HCT116 (cell line): ENCODE measurements around the gene MTHFD2L. TPM values are rescaled to one million over a fixed set of nuclear protein-coding genes. Genes with fewer than 3 reads are reported as not detected.

Experiments used
- ATAC-seq: fragments of 200-7000 bp; cut with Tn5 transposase; 2 replicates; pipeline ENCODE4 v1.9.1; 2020; ENCODE audit warnings: mild to moderate bottlenecking, moderate library complexity
- BruUV-seq: library from RNA; stranded (reverse); fragments of 400-500 nt; replicated peaks from 2 replicates; lab custom pipeline; 2021; lab: Mats Ljungman, UMichigan
- CTCF ChIA-PET: fragments of 300-600 bp; sonication (Branson Sonifier 250); formaldehyde crosslinking; loops from one replicate; lab custom pipeline; 2021; ENCODE audit warnings: antibody characterized with exemption; lab: Charles Lee
- POLR2A ChIA-PET: fragments of 300-600, 350-600 bp; sonication (Branson Sonifier 250); formaldehyde crosslinking; loops from one replicate; lab custom pipeline; 2021; ENCODE audit warnings: antibody characterized with exemption; lab: Charles Lee
- RAD21 ChIA-PET, 2 experiments: fragments of 300-600 bp; sonication (Branson Sonifier 250); formaldehyde crosslinking; loops; one replicate each; lab custom pipeline; 2023; ENCODE audit warnings: low total read pairs in 2 of 2; ENCODE audit not compliant: uncharacterized antibody in 2 of 2, unreplicated experiment in 2 of 2, low non-redundant PET in 1 of 2; lab: Charles Lee
- DNase-seq: peaks from one replicate; pipeline ENCODE4 v3.0.0-alpha.2; 2010; ENCODE audit warnings: low read depth, low spot score
- H2AFZ ChIP-seq: fragments of 200-600 bp; shearing (Covaris generic), sonication (generic); 2 replicates; pipeline ENCODE4 v1.6.1; 2017; ENCODE audit warnings: low read depth, mixed run types, mixed read lengths, antibody characterized with exemption, low read length; ENCODE audit not compliant: poor library complexity, severe bottlenecking
- H3K27ac ChIP-seq: 2 replicates; pipeline ENCODE4 v1.5.1; 2012; ENCODE audit warnings: low read depth, low read length
- H3K27me3 ChIP-seq: fragments of 200-600 bp; sonication (generic); 2 replicates; pipeline ENCODE4 v1.6.1; 2016; ENCODE audit warnings: mixed run types, low read length, mixed read lengths; ENCODE audit not compliant: insufficient read depth
- H3K36me3 ChIP-seq, 2 experiments: fragments of 200-500 bp in 1 of 2; fragments of 200-600 bp in 1 of 2; sonication (Bioruptor generic) in 1 of 2; sonication (generic) in 1 of 2; 2 replicates each; pipeline versions ENCODE4 v1.5.1 to v1.6.1; 2014 to 2016; ENCODE audit warnings: low read length in 2 of 2, inconsistent platforms in 1 of 2, mixed read lengths in 1 of 2, mixed run types in 1 of 2; ENCODE audit not compliant: insufficient read depth in 2 of 2, control insufficient read depth in 1 of 2
- H3K4me1 ChIP-seq, 2 experiments: fragments of 200-600 bp in 1 of 2; sonication (generic) in 1 of 2; 2 replicates each; pipeline versions ENCODE4 v1.5.1 to v1.6.1; 2012 to 2017; ENCODE audit warnings: low read length in 2 of 2, inconsistent platforms in 1 of 2, mild to moderate bottlenecking in 1 of 2, mixed read lengths in 1 of 2, mixed run types in 1 of 2, moderate library complexity in 1 of 2; ENCODE audit not compliant: insufficient read depth in 2 of 2, control insufficient read depth in 1 of 2
- H3K4me2 ChIP-seq: fragments of 200-600 bp; sonication (generic); 2 replicates; pipeline ENCODE4 v1.6.1; 2017; ENCODE audit warnings: mixed run types, low read length, mixed read lengths
- H3K4me3 ChIP-seq, 2 experiments: fragments of 200-600 bp in 1 of 2; sonication (generic) in 1 of 2; replicated peaks in 1 of 2; 2 replicates each; pipeline ENCODE4 v1.5.1; 2011 to 2016; ENCODE audit warnings: low read length in 2 of 2, control low read depth in 1 of 2, low read depth in 1 of 2, mild to moderate bottlenecking in 1 of 2, mixed read lengths in 1 of 2, mixed run types in 1 of 2
- H3K79me2 ChIP-seq: fragments of 200-600 bp; sonication (generic); 2 replicates; pipeline ENCODE4 v1.6.1; 2017; ENCODE audit warnings: mild to moderate bottlenecking, mixed run types, low read length, moderate library complexity, mixed read lengths; ENCODE audit not compliant: insufficient read depth
- H3K9ac ChIP-seq: fragments of 200-600 bp; sonication (generic); 2 replicates; pipeline ENCODE4 v1.6.1; 2016; ENCODE audit warnings: low read length, mixed read lengths
- H3K9me2 ChIP-seq: fragments of 200-600 bp; sonication (generic), shearing (Covaris generic); 2 replicates; pipeline ENCODE4 v1.6.1; 2017; ENCODE audit warnings: mixed run types, mild to moderate bottlenecking, moderate library complexity; ENCODE audit not compliant: insufficient read depth
- H3K9me3 ChIP-seq, 2 experiments: fragments of 200-500 bp in 1 of 2; fragments of 200-600 bp in 1 of 2; sonication (Bioruptor generic) in 1 of 2; sonication (generic) in 1 of 2; 2 replicates each; pipeline ENCODE4 v1.6.1; 2014 to 2017; ENCODE audit warnings: low read length in 2 of 2, mixed read lengths in 2 of 2, inconsistent platforms in 1 of 2, low read depth in 1 of 2, mild to moderate bottlenecking in 1 of 2, mixed run types in 1 of 2, moderate library complexity in 1 of 2; ENCODE audit not compliant: control insufficient read depth in 1 of 2, insufficient read depth in 1 of 2
- H4K20me1 ChIP-seq: fragments of 200-600 bp; sonication (generic), shearing (Covaris generic); 2 replicates; pipeline ENCODE4 v1.6.1; 2017; ENCODE audit warnings: mixed run types, mild to moderate bottlenecking, moderate library complexity; ENCODE audit not compliant: insufficient read depth
- CBX3 ChIP-seq: IDR thresholded peaks from 2 replicates; pipeline ENCODE4 v1.6.1; 2012; ENCODE audit warnings: low read depth
- CEBPB ChIP-seq: IDR thresholded peaks from 2 replicates; pipeline ENCODE4 v1.6.1; 2012; ENCODE audit warnings: low read depth
- EGR1 ChIP-seq: IDR thresholded peaks from 2 replicates; pipeline ENCODE4 v1.6.1; 2012; ENCODE audit warnings: low read depth
- ELF1 ChIP-seq: IDR thresholded peaks from 2 replicates; pipeline ENCODE4 v1.6.1; 2012; ENCODE audit warnings: low read depth, borderline replicate concordance
- EZH2 ChIP-seq: fragments of 200-600 bp; sonication (generic); IDR thresholded peaks from 2 replicates; pipeline ENCODE4 v1.6.1; 2017; ENCODE audit warnings: antibody characterized with exemption, mixed run types
- EZH2phosphoT487 ChIP-seq: fragments of 200-600 bp; IDR thresholded peaks from 2 replicates; pipeline ENCODE4 v1.6.1; 2018; ENCODE audit warnings: antibody characterized with exemption, borderline replicate concordance
- FOSL1 ChIP-seq: IDR thresholded peaks from 2 replicates; pipeline ENCODE4 v1.6.1; 2012; ENCODE audit warnings: low read depth
- JUND ChIP-seq: IDR thresholded peaks from 2 replicates; pipeline ENCODE4 v1.6.1; 2012
- MAX ChIP-seq: IDR thresholded peaks from 2 replicates; pipeline ENCODE4 v1.6.1; 2012
- POLR2A ChIP-seq: IDR thresholded peaks from 2 replicates; pipeline ENCODE4 v1.7.0; 2011; ENCODE audit warnings: borderline replicate concordance; ENCODE audit not compliant: insufficient read depth, insufficient read length; ENCODE audit errors: extremely low read depth
- POLR2AphosphoS5 ChIP-seq: IDR thresholded peaks from 2 replicates; pipeline ENCODE4 v1.6.1; 2011; ENCODE audit warnings: mild to moderate bottlenecking, low read depth, low read length, moderate library complexity
- RAD21 ChIP-seq: IDR thresholded peaks from 2 replicates; pipeline ENCODE4 v1.6.1; 2012; ENCODE audit warnings: low read depth, mild to moderate bottlenecking
- SIN3A ChIP-seq: IDR thresholded peaks from 2 replicates; pipeline ENCODE4 v1.6.1; 2012; ENCODE audit warnings: low read depth
- SP1 ChIP-seq: IDR thresholded peaks from 2 replicates; pipeline ENCODE4 v1.6.1; 2012; ENCODE audit warnings: low read depth
- SRF ChIP-seq: IDR thresholded peaks from 2 replicates; pipeline ENCODE4 v1.6.1; 2012; ENCODE audit warnings: low read depth
- YY1 ChIP-seq: IDR thresholded peaks from 2 replicates; pipeline ENCODE4 v1.6.1; 2011; ENCODE audit warnings: low read length, low read depth, moderate library complexity, mild to moderate bottlenecking; ENCODE audit not compliant: insufficient replicate concordance; ENCODE audit errors: extremely low read depth
- ZBTB33 ChIP-seq: IDR thresholded peaks from 2 replicates; pipeline ENCODE4 v1.6.1; 2011; ENCODE audit warnings: mild to moderate bottlenecking, low read length, moderate library complexity; ENCODE audit not compliant: insufficient replicate concordance; ENCODE audit errors: extremely low read depth
- ZFX ChIP-seq: fragments of 450-650 bp; IDR thresholded peaks from 2 replicates; pipeline ENCODE4 v1.6.1; 2017
- ZNF274 ChIP-seq: fragments of 200-500 bp; sonication (Bioruptor generic); IDR thresholded peaks from 2 replicates; pipeline ENCODE4 v1.6.1; 2014; ENCODE audit warnings: mild to moderate bottlenecking, low read depth, low read length, inconsistent platforms
- intact Hi-C: fragments of 100-400 bp; cut with micrococcal nuclease; formaldehyde crosslinking; loops from 2 replicates; pipeline ENCODE4 v1.10.0; 2022
- total RNA-seq: library from RNA; stranded (reverse); gene quantifications from one replicate; pipeline ENCODE4 v1.2.1, GENCODE V29; 2021; ENCODE audit not compliant: unreplicated experiment
- TF ChIP-seq, protein P1 (sequence below), 3 experiments: fragments of 200-600 bp in 1 of 3; sonication (generic) in 1 of 3; IDR thresholded peaks in 2 of 3; conservative IDR thresholded peaks in 1 of 3; 2 replicates each; pipeline ENCODE4 v1.5.1; 2012 to 2017; ENCODE audit warnings: low read depth in 2 of 3, low read length in 2 of 3, antibody characterized with exemption in 1 of 3, borderline replicate concordance in 1 of 3, control low read depth in 1 of 3, mild to moderate bottlenecking in 1 of 3, mixed read lengths in 1 of 3, mixed run types in 1 of 3, moderate library complexity in 1 of 3; ENCODE audit not compliant: insufficient read depth in 1 of 3

The MTHFD2L gene
- total RNA-seq, 1 experiment from 2014 or later, result 15.0 TPM

DNA sequence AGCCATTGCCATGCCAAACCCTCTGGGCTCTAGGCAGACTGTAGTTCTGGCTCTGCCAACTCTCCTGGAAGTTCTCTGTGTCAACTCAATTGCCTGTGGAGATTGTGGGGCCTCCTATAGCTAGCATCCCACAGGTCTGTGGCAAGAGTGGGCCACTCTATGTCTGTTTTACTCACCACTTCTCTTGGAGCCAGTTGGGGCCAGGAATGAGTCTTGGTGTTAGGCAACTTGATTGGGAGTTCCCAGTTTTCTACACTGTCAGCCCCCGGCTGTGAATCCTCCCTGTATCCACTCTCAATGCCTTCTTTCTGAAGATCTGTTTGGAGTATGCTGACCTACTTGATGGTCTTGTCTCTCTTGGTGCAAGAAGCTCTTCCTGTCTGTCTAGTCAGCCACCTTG lies 102.1 kb downstream of the MTHFD2L start:
- ATAC-seq (no peak), DNase-seq (no peak)
- Histone ChIP-seq H3K4me3 (no peak overlapping the region), H3K27me3 (no peaks in the 10 kb centered on the region), H3K9me2 (no peaks in the 10 kb centered on the region), H2AFZ (no peak overlapping the region), H3K27ac (no peak overlapping the region), H4K20me1 (no peaks in the 10 kb centered on the region), H3K9me3 (no peaks in the 10 kb centered on the region), H3K4me2 (no peak overlapping the region), H3K4me1 (peaks cover 2 to 6% of the 10 kb centered on the region in 2 experiments; a peak in 1 of 4 replicates), H3K79me2 (no peaks in the 10 kb centered on the region), H3K9ac (no peak overlapping the region), H3K36me3 (no peaks in the 10 kb centered on the region)
- ChIA-PET POLR2A (no interaction called here), CTCF (no interaction called here), RAD21 (no interaction called here)
- TF ChIP-seq EGR1 (no peak), CEBPB (no peak), ZFX (no peak), SIN3A (no peak), POLR2A (no peak), EZH2phosphoT487 (no peak), FOSL1 (no peak), YY1 (no peak), ZBTB33 (no peak), ELF1 (no peak), ZNF274 (no peak), JUND (no peak), SP1 (no peak), CBX3 (no peak), MAX (no peak), SRF (no peak), EZH2 (no peak), RAD21 (no peak), POLR2AphosphoS5 (no peak)
- TF ChIP-seq, protein P1, sequence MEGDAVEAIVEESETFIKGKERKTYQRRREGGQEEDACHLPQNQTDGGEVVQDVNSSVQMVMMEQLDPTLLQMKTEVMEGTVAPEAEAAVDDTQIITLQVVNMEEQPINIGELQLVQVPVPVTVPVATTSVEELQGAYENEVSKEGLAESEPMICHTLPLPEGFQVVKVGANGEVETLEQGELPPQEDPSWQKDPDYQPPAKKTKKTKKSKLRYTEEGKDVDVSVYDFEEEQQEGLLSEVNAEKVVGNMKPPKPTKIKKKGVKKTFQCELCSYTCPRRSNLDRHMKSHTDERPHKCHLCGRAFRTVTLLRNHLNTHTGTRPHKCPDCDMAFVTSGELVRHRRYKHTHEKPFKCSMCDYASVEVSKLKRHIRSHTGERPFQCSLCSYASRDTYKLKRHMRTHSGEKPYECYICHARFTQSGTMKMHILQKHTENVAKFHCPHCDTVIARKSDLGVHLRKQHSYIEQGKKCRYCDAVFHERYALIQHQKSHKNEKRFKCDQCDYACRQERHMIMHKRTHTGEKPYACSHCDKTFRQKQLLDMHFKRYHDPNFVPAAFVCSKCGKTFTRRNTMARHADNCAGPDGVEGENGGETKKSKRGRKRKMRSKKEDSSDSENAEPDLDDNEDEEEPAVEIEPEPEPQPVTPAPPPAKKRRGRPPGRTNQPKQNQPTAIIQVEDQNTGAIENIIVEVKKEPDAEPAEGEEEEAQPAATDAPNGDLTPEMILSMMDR (IDR thresholded peaks at IDR 0.05 in 2 of 3, conservative IDR thresholded peaks at IDR 0.05 in 1 of 3; ENCODE audit: borderline replicate concordance in 1 of 3, insufficient read depth in 1 of 3, low read depth in 2 of 3, low read length in 2 of 3), result no peak
- BruUV-seq, result no TSS peak
- intact Hi-C loops, result no loop called here
